HG03025 (cell line): ENCODE measurements around the gene SIK2.
A peak's percentile ranks its signal among the peaks of the same experiment; 100 is the strongest.

Experiments
- ATAC-seq: cut with Tn5 transposase; IDR thresholded peaks from one replicate; pipeline ENCODE4 v1.9.1; 2021; ENCODE audit warnings: mild to moderate bottlenecking, moderate library complexity; ENCODE audit not compliant: unreplicated experiment, low FRiP score

SIK2 gene

DNA sequence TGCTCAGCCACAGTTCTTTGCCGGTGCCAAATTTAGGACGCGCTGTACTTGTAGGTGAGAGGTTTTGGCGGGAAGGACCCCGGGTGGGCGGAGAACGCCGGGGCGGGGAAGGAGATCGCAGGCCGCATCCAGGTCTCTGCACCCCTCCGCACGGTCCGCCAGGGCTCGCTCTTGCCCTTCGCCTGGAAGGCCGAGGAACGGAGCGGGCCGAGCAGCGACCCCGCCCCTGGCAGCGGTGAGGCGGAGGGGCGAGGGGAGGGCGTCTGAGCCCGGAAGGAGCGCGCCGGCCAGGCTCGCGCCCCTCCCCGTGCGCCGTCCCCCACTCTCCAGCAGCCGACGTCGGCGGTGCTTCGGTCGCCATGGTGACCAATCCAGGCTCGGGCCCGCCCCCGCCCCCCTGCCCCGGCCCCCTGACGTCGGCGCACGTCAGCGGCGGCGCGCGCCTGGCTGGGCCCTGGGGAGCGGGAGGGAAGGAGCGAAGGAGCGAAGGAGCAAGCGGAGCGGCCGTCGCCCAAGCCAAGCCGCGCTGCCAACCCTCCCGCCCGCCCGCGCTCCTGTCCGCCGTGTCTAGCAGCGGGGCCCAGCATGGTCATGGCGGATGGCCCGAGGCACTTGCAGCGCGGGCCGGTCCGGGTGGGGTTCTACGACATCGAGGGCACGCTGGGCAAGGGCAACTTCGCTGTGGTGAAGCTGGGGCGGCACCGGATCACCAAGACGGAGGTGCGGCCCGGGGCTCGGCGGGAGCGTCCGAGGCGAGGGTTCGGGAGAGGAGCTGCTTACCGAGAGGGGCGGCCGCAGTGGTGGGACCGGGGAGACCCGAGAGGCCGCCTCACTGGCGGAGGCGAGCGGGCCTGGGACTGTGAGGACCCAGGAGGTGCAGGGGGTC is at the start of gene SIK2:
Gene SIK2, plus strand, starts transcription at position 471 of the 886 bp plus-strand sequence. Its CDS starts 115 bp downstream, at position 586.
- ATAC-seq = peak; percentile 79

DNA sequence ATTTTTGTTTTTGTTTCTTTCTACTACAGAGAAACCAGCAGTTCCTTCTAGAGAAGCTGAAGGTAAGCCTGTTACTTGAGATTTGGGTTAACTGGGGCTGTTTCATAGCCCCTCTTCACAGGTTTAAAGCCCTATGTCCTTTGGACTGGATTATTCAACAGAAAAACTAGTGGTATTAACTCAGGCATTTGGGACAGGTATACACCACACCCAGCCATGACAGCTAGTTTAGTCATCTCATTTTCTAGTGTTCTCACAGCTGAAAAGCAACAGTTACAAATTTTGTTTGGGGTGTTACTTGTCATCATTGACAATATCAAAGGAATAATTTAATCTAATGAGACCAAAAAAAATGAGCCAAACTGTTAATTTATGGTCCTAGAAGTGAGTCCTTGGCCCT is 47.7 kb upstream of the SIK2 start:
- no peak for ATAC-seq

DNA sequence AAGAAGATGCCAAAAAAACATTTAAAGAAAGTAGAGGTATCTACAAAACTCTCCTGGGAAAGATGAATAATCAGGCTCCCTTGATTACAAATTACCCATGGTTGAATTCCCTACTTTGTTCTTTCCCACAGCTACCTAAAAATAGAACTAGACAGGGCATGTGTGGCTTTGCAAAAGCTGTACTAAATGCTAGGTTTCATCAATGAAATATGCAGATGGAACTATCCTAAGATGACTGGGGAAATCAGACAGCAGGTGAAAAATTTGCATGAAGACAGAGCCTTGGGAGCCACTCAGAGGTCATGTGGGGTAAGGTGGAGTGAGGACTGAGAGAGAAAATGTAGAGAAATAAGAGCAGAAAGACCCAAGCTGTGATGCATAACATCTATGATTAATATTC is 47.0 kb upstream of the SIK2 start:
- no peak for ATAC-seq

DNA sequence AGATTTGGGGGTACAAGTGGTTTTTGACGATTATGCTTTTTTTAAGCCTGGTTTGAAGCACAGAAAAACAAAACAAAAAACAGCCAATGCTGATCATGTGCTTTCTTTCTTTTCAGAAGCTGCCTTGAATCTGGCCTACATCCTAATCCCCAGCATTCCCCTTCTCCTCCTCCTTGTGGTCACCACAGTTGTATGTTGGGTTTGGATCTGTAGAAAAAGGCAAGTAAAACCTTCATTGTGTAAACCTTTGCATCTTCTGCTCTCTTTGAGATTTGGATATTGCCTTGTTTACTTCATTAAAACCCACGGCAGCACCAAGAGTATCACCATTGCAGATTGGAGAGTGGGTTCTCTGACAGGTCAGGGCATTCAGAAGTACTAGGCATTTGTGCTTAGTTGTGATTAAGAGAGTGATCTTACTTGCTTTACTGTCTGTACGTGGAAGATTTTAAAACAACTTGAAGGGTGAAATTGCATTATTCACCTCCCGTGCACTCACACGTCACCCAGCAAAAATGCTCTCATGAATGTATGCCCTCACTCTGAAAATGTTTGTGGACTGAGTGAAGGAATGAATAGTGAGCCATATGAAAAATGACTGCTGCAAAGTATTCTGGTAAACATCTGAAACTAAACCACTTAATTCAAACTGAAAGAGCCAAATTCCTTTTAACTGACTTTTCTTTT is 44.7 kb upstream of the SIK2 start:
- no peak for ATAC-seq

DNA sequence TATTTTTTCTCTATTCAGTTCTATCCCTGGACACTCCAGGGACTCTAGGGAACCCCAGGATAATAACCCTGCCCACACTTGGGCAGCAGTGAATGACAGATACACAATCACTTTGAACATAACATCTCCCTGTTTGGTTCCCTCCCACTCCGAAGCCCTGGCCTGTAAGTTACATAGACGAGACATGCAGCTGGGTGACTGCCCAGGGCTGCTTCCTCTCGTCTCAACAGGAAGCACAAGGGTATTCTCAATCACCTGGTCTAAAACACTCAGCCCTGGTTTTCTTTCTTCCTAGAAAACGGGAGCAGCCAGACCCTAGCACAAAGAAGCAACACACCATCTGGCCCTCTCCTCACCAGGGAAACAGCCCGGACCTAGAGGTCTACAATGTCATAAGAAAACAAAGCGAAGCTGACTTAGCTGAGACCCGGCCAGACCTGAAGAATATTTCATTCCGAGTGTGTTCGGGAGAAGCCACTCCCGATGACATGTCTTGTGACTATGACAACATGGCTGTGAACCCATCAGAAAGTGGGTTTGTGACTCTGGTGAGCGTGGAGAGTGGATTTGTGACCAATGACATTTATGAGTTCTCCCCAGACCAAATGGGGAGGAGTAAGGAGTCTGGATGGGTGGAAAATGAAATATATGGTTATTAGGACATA is 42.3 kb upstream of the SIK2 start:
- ATAC-seq = no peak

DNA sequence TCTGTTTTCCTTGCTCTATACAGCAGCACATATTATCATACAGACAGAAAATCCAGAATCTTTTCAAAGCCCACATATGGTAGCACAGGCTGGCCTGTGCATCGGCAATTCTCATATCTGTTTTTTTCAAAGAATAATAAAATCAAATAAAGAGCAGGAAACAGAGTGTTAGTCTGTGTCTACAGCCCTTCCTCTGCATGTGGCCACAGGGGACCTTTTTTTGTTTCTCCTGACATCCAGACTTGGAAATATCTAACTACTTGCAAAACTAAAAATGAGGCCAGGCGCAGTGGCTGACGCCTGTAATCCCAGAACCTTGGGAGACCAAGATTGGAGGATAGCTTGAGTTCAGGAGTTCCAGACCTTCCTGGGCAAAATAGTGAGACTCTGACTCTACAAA is 41.4 kb upstream of the SIK2 start:
- no peak for ATAC-seq

DNA sequence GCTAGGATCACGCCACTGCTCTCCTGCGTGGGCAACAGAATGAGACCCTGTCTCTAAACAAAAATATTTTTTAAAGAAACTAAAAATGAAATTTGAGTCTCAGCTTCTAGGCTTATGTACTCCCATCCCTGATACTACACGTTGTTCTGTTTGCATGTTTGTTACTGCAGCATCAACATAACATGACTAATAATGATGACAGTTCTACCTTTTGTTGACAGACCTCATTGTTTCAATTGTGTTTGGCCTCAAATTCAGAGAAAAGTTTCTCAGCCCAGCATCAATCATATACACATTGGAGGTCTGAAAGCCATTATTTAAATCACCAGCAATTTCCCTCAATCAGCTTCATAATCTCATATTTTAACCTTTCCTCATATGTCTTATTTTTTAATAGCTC is 40.9 kb upstream of the SIK2 start:
- no peak for ATAC-seq

DNA sequence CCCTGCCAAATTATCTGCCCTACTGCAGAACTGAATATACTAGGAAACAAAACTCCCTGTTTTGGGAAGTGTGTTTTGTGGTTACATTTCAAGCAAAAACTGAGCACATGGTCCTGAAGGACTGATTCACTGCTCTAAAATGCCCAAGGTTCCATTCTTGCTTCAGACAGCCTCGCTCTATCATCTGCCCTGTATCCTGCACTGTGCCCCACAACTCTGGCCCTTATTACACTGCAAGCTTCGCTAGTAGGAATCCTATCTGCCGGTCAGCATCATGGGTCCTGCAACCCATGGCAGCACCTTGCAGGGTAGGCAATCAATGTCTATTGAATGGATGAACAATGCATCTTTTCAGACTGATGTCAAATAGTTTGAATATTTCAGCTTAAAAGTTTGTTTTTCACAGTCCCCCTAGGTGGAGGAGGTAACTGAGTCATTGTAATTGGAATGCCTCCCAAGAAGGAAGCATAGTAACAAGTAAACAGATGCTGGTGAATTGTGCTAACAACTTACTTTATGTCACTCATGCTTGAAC is 40.4 kb upstream of the SIK2 start:
- ATAC-seq = no peak

DNA sequence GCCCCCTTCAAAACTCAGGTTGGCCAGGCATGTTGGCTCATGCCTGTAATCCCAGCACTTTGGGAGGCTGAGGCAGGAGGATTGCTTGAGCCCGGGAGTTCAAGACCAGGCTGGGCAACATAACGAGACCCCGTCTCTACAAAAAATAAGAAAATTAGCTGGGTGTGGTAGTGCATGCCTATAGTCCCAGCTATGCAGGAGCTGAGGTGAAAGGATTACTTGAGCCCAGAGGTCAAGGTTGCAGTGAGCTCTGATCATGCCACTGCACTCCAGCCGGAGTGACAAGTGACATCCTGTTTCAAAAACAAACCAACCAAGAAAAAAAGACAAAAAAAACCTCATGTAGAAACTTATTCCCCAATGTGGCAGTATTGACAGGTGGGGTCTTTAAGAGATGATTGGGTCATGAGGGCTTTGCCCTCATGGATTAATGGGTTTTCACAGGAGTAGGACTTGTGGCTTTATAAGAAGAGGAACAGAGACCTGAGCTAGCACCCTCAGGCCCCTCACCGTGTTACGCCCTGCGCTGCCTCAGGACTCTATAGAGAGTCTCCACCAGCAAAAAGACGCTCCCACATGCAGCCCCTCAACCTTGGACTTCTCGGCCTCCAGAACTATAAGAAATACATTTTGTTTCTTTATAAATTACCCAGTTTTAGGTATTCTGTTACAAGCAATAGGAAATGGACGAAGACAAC is 39.4 kb upstream of the SIK2 start:
- no peak for ATAC-seq

DNA sequence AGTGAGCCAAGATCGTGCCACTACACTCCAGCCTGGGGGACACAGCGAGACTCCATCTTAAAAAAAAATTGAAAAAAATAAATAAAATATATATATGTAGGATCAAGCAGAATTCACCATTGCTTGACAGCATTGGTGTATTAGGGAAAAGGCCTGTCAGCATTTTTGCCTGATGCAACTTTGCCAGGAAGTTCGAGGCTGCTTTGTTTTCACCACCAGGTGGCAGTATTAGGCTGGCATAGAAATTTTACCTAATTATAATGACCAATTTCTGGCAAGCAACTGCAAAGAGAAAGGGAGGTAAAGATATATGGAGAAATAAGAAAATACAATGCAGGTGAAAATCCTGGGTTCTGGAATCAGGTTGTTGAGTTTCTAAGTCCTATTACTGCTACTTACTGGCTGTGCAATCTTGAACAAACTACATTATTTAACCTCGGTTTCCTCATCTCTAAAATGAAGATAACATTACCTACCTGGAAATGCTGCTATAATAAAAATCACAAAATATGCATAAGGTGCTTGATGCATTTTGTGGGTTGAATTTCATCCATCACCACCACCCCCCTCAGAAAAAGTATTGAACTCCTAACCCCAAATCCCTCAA is 37.0 kb upstream of the SIK2 start:
- ATAC-seq = no peak

DNA sequence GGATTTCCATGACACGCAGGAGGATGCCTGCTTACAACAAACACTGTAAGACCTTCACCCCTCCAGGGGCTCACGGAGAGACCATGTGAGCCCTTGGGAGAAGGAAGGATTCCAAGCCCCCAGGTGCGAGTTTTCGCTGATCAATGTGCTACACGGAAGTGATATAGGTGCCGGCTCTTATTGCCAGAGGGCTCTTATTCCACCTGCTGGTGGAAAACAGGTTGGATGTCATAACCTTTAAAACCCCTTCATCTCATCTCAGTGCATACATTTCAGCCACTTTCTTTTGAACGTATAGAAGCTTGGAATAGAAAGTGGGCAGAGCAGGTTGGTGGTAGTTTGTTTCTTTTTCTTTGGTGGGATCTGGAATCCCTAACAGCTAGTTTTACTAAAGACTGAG is 35.9 kb upstream of the SIK2 start:
- no peak for ATAC-seq

DNA sequence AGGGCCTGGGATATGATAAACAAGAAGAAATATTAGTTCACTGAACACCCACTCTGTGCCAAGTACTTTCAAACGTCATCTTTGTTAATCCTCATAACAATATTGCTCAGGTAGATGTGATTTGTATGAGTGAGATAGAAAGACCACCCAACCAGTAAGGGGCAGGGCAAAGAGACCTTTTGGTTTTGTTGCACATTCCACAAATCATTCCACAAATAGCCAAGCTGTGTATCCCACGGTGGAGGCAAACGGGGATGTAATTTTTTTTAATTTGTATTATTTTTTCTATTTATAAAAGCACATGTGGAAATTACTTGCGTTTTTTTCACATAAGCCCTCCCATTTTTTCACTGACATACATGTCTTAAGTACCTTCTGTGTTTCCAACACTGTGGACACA is 32.8 kb upstream of the SIK2 start:
- no peak for ATAC-seq

DNA sequence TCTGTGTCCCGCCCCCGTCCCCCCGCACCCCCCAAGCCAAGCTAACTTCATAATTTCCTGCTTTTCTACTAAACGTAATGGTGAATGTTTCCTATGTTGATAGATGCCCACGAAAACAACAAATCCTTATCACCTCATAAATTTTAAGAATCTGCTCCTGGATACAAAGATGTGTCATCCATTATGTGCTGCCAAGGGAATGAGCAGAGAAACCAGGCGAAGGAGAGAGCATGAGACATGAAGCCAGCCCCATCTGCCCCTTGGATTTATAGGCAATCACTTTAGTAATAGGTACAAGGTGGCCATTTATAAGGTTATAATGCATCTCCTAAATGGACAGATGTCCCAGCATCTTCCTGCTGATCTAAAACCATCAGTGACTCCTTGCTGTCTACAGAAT is 31.5 kb upstream of the SIK2 start:
- no peak for ATAC-seq

DNA sequence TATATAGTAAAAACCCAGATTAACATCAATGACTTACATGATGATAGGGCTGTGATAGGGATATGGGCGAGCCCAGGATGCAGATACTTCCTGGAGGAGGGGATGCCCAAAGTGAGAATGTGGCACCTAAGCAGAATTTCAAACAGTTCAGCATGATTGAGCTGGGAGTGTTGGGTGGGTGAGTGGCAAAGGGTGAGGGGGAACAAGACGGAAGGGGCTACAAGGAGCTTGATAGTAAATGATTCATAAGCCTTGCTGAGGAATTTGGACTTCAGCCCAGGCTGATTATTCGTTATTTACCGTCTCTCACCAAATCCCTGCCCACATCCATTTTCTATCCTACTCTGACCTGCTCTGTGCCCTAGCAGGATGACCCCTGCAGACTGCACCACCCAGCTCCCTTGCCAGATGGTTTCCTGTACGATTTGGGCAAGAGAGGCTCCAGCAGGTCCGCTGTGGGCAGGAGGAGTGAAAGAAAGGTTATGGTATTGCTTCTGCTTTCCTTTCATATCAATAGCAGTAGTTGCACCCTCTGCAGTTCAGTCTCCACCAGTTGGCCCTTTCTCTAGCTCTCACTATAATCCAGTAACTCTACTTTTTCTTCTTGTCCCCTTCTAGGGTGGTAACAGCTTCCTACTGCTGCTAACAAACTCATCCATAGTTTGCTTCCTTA is 30.3 kb upstream of the SIK2 start:
- ATAC-seq = no peak

DNA sequence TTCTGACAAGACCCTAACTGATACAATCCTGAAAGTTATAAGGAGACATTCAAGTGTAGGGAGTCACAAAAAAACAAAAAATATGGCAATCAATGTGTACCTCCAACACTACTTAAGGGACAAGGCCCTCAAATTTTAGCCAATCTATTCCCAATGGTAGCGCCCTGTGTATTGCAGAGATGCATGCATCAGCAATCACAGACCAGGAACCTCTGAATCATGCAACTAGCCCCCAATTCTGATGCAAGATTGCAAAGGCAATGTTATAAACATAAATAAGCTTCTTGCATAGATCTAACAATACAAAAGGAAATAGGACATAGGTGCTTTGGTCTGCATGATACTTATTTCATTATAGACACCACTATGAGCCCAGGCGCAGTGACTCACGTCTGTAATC is 29.7 kb upstream of the SIK2 start:
- ATAC-seq = no peak

DNA sequence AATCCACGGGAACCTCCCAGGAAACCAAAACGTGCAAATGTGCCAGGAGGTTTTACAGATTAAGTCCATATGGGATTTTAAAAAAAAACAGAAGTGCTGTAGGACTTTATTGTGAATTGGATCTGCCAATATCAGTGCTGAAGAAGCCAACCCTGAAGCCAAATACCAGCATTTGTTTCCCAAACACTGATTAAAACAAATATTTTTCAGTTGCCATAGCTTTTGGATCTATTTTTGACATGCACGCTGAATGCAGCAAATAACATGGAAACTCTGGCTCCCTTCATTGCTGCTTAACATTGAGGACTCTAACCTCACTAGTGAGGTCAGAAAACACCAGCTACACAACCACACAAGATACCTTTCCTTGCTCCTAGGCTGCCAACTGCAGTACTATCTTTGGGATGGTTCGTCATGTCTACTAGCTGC is 28.4 kb upstream of the SIK2 start:
- no peak for ATAC-seq

DNA sequence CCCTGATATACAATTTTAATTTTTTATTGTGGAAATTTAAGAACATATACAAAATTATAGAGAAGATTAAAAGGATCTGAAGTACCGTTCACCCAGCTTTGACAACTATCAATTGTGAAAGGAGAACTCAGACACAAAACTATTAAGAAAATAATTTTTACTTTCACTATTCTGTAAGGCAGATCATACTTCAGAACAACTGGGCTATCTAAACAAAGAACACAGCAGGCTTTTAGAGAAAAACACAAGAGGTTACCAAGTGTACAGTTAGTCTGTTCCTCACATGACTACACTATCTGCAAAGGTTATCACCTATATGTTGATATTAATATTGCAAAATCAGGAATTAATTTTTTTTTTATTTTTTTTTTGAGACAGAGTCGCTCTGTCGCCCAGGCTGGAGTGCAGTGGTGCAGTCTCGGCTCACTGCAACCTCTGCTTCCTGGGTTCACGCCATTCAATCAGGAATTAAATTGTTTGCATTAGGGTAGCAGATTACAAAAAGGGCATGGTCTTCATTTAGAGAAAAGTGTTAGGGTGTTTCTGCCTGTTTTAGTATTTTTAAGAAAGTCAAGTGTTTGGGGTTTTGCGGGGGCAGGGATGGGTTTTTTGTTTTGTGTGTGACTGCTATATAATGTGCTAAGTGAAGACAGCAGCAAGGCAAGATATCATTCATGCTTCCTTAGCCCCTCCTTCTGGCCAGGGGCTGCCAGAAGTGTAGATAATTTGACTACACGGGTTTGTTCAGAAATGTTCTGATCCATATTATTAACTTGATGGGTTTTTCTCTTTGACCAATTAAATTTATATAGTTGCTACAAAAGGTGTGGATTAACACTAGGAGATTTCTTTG is 27.6 kb upstream of the SIK2 start:
- ATAC-seq = no peak

DNA sequence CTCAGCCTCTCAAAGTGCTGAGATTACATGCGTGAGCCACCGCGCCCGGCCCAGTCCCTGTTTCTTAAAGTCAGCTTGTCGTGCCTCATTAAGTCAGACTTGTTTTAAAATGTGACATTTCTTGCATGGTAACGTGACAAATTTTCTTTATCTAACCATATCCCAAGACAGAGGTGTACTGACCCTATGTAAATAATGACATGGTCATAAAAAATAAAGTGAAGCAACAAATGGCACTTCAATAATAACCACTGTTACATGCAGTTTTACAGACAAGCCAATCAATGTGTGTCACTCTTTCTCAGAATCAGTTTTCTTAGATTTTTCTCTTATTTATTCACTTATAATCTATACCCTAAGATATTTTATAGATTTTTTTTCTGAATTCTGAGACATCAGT is 26.5 kb upstream of the SIK2 start:
- ATAC-seq = no peak

DNA sequence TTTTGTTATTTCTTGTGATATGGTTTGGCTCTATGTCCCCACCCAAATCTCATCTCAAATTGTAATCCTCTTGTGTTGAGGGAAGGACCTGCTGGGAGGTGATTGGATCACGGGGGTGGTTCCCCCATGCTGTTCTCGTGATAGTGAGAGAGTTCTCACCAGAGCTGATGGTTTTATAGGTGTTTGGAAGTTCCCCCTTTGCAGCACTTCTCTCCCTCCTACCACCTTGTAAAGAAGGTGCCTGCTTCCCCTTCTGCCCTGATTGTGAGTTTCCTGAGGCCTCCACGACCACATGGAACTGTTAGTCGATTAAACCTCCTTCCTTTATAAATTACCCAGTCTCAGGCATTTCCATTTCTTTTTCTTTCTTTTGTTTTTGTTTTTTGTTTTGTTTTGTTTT is 24.4 kb upstream of the SIK2 start:
- no peak for ATAC-seq
